OCI-LY3 (cell line): ENCODE results near the gene NANOS3.

Experiments used
- H2AFZ ChIP-seq: fragments of 200-600, 300-600 bp; shearing (Covaris generic); 2 replicates; pipeline ENCODE4 v1.6.0; 2014; ENCODE audit warnings: antibody characterized with exemption, low read depth, low read length
- H3K27ac ChIP-seq: fragments of 200-600, 300-600 bp; sonication (generic); 2 replicates; pipeline ENCODE4 v1.5.1; 2014; ENCODE audit warnings: mild to moderate bottlenecking, low read length, moderate library complexity, mixed read lengths
- H3K27me3 ChIP-seq: fragments of 200-600, 300-600 bp; sonication (generic); 2 replicates; pipeline ENCODE4 v1.6.1; 2014; ENCODE audit warnings: low read depth, low read length, mixed read lengths
- H3K36me3 ChIP-seq: fragments of 200-600, 300-600 bp; sonication (generic); replicated peaks from 2 replicates; pipeline ENCODE3; 2014; ENCODE audit warnings: low read depth, low read length, mixed read lengths
- H3K4me1 ChIP-seq: fragments of 300-600, 200-600 bp; sonication (generic); 2 replicates; pipeline ENCODE4 v1.6.1; 2014; ENCODE audit warnings: low read length, mixed read lengths
- H3K4me2 ChIP-seq: fragments of 200-600, 300-600 bp; sonication (generic); 2 replicates; pipeline ENCODE4 v1.6.1; 2014; ENCODE audit warnings: low read length, mixed read lengths
- H3K4me3 ChIP-seq: fragments of 300-600, 200-600 bp; sonication (generic); 2 replicates; pipeline ENCODE4 v1.5.1; 2014; ENCODE audit warnings: antibody characterized with exemption, mild to moderate bottlenecking, low read length, moderate library complexity
- H3K79me2 ChIP-seq: fragments of 300-600, 200-600 bp; shearing (Covaris generic); 2 replicates; pipeline ENCODE4 v1.6.1; 2014; ENCODE audit warnings: mild to moderate bottlenecking, low read length, mixed read lengths
- H3K9ac ChIP-seq: fragments of 300-600, 200-600 bp; shearing (Covaris generic); 2 replicates; pipeline ENCODE4 v1.6.0; 2014; ENCODE audit warnings: mild to moderate bottlenecking, low read length, moderate library complexity
- H3K9me3 ChIP-seq: fragments of 200-600, 300-600 bp; shearing (Covaris generic); 2 replicates; pipeline ENCODE4 v1.6.1; 2014; ENCODE audit warnings: low read length, mixed read lengths; ENCODE audit not compliant: insufficient read depth
- H4K20me1 ChIP-seq: fragments of 200-600, 300-600 bp; sonication (generic); 2 replicates; pipeline ENCODE4 v1.6.1; 2016; ENCODE audit warnings: low read length, mixed read lengths; ENCODE audit not compliant: insufficient read depth
- EZH2phosphoT487 ChIP-seq: fragments of 200-600 bp; shearing (Covaris generic); IDR thresholded peaks from 2 replicates; pipeline ENCODE4 v1.6.1; 2018; ENCODE audit warnings: antibody characterized with exemption, mixed run types, low read depth
- TF ChIP-seq, protein P1 (sequence below): fragments of 200-600, 300-600 bp; sonication (generic); IDR thresholded peaks from 2 replicates; pipeline ENCODE4 v1.5.1; 2014; ENCODE audit warnings: antibody characterized with exemption, low read length, low read depth

Gene NANOS3

DNA sequence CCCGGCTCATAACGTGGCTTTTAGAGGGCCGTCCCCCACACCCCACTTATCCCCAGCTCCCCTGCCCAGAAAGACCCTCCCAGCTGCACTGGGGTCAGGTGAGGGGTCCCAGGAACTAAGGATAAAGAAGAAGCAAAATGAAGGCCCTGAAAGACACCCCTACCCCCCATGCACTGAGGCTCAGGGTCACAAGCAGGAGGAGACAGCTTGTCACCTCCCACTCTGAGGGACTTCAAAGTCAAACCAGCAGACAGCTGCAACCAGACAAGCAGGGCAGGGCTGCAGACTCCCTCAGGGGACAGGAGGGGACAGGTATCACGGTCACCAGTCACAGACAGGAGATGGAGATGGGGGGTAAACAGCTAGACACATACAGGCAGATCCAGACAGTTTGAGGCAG lies 6.1 kb upstream of the NANOS3 start:
- TF ChIP-seq EZH2phosphoT487, result no peak
- TF ChIP-seq, protein P1, sequence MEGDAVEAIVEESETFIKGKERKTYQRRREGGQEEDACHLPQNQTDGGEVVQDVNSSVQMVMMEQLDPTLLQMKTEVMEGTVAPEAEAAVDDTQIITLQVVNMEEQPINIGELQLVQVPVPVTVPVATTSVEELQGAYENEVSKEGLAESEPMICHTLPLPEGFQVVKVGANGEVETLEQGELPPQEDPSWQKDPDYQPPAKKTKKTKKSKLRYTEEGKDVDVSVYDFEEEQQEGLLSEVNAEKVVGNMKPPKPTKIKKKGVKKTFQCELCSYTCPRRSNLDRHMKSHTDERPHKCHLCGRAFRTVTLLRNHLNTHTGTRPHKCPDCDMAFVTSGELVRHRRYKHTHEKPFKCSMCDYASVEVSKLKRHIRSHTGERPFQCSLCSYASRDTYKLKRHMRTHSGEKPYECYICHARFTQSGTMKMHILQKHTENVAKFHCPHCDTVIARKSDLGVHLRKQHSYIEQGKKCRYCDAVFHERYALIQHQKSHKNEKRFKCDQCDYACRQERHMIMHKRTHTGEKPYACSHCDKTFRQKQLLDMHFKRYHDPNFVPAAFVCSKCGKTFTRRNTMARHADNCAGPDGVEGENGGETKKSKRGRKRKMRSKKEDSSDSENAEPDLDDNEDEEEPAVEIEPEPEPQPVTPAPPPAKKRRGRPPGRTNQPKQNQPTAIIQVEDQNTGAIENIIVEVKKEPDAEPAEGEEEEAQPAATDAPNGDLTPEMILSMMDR, result no peak
- no peaks in the 10 kb centered on the region for H4K20me1 ChIP-seq
- no peak overlapping the region for H3K27ac ChIP-seq
- peaks cover 11% of the 10 kb centered on the region for H3K27me3 ChIP-seq
- H3K4me2 ChIP-seq, result no peak overlapping the region
- H3K79me2 ChIP-seq, result no peaks in the 10 kb centered on the region
- H3K36me3 ChIP-seq, result no peaks in the 10 kb centered on the region
- H3K4me3 ChIP-seq, result no peak overlapping the region
- no peak overlapping the region for H2AFZ ChIP-seq
- H3K9ac ChIP-seq, result no peak overlapping the region
- H3K4me1 ChIP-seq, result peaks cover 4% of the 10 kb centered on the region; the same call in 1 of the 2 replicates
- no peaks in the 10 kb centered on the region for H3K9me3 ChIP-seq

DNA sequence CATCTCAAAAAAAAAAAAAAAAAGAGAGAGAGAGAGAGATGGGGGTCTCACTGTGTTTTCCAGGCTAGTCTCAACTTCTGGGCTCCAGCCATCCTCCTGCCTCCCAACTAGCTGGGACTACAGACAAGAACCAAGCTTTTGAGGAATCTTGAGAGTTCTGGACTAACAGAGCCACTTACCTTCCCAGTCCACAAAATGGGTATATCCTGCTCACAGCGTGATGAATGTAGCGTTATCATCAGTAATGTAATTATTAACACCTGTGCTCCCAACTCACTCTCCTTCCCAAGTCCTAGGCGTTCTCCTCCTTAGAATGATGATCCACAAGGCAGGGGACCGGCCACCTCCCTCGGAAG lies 4.6 kb upstream of the NANOS3 start:
- TF ChIP-seq EZH2phosphoT487, result no peak
- TF ChIP-seq, protein P1, result no peak
- Histone ChIP-seq H3K36me3 (no peaks in the 10 kb centered on the region), H3K9ac (peak overlapping the region; percentile 61), H3K4me2 (peak overlapping the region; percentile 69), H3K79me2 (no peaks in the 10 kb centered on the region), H3K27me3 (peaks cover 10% of the 10 kb centered on the region; the same call in 1 of the 2 replicates), H4K20me1 (no peaks in the 10 kb centered on the region), H3K9me3 (no peaks in the 10 kb centered on the region), H3K27ac (no peak overlapping the region), H3K4me3 (peak overlapping the region; percentile 80), H2AFZ (peak overlapping the region; percentile 79), H3K4me1 (peaks cover 4% of the 10 kb centered on the region; the same call in 1 of the 2 replicates)

DNA sequence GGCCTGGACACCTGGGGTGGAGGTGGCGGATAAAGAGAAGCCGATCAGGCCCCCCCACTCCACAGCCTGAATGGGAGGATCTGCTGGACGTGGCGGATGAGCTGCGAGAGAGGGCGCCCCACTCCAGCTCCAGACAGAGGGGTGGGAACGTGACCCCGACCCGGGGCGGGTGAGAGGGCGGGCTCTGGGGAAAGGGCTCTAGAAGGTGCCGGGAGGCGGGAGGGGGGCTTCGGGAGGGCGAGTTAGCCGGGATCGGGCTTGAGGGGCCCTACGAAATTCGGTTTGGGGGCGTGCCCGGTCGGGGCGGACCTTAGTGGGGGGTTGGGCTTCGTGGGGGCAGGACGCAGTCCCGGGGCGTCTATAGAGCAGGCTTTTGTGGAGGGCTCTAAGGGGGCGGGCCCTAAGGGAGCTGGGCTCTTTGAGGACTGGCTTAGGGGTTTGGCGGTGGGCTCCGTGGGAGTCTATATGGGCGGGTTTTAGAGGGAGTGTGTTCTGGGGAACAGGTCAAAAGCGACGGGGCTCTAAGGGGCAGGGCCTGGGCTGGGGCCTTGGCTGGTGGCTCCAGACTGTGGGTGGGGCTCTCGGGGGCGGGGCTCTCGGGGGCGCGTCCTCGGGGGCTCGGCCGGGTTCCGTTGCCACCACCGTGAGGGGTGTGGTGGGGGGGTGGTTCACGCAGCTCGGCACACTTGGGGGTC lies 4.1 kb upstream of the NANOS3 start:
- H2AFZ ChIP-seq, result peak overlapping the region; percentile 79
- peak overlapping the region; percentile 61 for H3K9ac ChIP-seq

DNA sequence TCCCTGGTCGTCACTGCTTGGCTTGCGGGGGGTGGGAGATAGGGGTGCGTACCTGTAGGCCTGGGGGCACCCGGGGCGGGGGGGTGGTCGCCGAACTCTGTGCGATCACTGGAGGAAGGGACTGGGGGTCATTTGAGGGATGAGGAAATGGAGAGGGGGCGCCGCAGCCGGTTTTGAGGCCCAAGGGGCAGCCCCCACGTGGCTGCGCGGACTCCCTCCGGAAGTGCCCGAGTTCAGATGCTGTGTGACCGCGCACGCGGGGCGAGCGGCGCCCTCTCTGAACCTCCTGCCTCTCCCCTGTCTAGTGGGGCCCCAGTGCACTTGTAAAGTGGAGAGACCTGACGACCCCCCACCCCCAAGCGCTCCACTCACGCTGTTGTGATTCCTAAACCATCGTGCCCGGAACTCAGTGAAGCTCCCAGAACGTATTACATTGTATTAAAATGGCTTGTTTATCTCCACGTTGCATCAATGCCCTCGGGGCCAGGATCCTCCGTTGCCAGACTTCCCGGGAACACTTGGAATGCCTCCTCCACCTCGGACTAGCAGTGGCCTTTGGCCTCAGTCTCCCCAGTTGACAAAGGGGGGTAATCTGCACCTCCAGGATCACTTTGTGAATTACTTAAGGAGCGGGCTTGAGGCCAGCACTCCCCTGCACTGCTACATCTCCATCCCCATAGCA lies 3.0 kb upstream of the NANOS3 start:
- peaks cover 4% of the 10 kb centered on the region; the same call in 1 of the 2 replicates for H3K4me1 ChIP-seq
- no peaks in the 10 kb centered on the region for H3K79me2 ChIP-seq
- H3K9me3 ChIP-seq, result no peaks in the 10 kb centered on the region
- H3K27me3 ChIP-seq, result peaks cover 6% of the 10 kb centered on the region
- no peak for TF ChIP-seq EZH2phosphoT487
- TF ChIP-seq, protein P1, result no peak
- no peak overlapping the region for H3K9ac ChIP-seq
- H3K27ac ChIP-seq, result no peak overlapping the region
- no peak overlapping the region for H3K4me3 ChIP-seq
- H3K4me2 ChIP-seq, result no peak overlapping the region
- no peaks in the 10 kb centered on the region for H3K36me3 ChIP-seq
- no peaks in the 10 kb centered on the region for H4K20me1 ChIP-seq
- H2AFZ ChIP-seq, result no peak overlapping the region

More for the DNA sequence above, 4.1 kb upstream of the NANOS3 start:
- Histone ChIP-seq H3K4me3 (peak overlapping the region; percentile 80), H3K79me2 (no peaks in the 10 kb centered on the region), H4K20me1 (no peaks in the 10 kb centered on the region), H3K27ac (no peak overlapping the region), H3K27me3 (peaks cover 6% of the 10 kb centered on the region), H3K4me2 (peak overlapping the region; percentile 69), H3K36me3 (no peaks in the 10 kb centered on the region), H3K9me3 (no peaks in the 10 kb centered on the region), H3K4me1 (peaks cover 4% of the 10 kb centered on the region; the same call in 1 of the 2 replicates)
- TF ChIP-seq EZH2phosphoT487, result no peak
- TF ChIP-seq, protein P1, result peak; percentile 76
